ENCODE data around the gene USP53. TPM values are rescaled to one million over a fixed set of nuclear protein-coding genes. Genes with fewer than 3 reads are reported as not detected.

USP53 gene
- total and polyA plus RNA-seq, 2 experiments from 2014 or later, result 17.1 to 27.7 TPM

DNA sequence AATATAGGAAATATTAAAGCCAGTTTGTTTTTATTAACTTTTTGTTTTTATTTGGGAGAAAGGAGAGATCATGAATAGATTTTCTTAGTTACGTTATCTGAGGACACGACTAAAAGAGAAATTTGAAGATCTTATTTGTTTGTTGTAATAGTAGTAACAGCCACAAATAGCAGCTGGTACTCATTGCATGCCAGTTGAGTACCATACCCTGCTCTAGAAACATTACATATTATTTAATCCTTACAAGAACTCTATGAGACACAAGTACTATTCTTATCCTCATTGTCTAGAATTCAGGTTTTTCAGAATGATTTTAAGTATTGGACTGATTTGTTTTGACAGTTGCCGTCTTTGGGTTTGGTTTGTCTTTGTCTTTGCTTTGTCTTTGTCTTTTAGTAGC, 31.8 kb downstream of the USP53 start (continued):
- TF ChIP-seq, protein P1, sequence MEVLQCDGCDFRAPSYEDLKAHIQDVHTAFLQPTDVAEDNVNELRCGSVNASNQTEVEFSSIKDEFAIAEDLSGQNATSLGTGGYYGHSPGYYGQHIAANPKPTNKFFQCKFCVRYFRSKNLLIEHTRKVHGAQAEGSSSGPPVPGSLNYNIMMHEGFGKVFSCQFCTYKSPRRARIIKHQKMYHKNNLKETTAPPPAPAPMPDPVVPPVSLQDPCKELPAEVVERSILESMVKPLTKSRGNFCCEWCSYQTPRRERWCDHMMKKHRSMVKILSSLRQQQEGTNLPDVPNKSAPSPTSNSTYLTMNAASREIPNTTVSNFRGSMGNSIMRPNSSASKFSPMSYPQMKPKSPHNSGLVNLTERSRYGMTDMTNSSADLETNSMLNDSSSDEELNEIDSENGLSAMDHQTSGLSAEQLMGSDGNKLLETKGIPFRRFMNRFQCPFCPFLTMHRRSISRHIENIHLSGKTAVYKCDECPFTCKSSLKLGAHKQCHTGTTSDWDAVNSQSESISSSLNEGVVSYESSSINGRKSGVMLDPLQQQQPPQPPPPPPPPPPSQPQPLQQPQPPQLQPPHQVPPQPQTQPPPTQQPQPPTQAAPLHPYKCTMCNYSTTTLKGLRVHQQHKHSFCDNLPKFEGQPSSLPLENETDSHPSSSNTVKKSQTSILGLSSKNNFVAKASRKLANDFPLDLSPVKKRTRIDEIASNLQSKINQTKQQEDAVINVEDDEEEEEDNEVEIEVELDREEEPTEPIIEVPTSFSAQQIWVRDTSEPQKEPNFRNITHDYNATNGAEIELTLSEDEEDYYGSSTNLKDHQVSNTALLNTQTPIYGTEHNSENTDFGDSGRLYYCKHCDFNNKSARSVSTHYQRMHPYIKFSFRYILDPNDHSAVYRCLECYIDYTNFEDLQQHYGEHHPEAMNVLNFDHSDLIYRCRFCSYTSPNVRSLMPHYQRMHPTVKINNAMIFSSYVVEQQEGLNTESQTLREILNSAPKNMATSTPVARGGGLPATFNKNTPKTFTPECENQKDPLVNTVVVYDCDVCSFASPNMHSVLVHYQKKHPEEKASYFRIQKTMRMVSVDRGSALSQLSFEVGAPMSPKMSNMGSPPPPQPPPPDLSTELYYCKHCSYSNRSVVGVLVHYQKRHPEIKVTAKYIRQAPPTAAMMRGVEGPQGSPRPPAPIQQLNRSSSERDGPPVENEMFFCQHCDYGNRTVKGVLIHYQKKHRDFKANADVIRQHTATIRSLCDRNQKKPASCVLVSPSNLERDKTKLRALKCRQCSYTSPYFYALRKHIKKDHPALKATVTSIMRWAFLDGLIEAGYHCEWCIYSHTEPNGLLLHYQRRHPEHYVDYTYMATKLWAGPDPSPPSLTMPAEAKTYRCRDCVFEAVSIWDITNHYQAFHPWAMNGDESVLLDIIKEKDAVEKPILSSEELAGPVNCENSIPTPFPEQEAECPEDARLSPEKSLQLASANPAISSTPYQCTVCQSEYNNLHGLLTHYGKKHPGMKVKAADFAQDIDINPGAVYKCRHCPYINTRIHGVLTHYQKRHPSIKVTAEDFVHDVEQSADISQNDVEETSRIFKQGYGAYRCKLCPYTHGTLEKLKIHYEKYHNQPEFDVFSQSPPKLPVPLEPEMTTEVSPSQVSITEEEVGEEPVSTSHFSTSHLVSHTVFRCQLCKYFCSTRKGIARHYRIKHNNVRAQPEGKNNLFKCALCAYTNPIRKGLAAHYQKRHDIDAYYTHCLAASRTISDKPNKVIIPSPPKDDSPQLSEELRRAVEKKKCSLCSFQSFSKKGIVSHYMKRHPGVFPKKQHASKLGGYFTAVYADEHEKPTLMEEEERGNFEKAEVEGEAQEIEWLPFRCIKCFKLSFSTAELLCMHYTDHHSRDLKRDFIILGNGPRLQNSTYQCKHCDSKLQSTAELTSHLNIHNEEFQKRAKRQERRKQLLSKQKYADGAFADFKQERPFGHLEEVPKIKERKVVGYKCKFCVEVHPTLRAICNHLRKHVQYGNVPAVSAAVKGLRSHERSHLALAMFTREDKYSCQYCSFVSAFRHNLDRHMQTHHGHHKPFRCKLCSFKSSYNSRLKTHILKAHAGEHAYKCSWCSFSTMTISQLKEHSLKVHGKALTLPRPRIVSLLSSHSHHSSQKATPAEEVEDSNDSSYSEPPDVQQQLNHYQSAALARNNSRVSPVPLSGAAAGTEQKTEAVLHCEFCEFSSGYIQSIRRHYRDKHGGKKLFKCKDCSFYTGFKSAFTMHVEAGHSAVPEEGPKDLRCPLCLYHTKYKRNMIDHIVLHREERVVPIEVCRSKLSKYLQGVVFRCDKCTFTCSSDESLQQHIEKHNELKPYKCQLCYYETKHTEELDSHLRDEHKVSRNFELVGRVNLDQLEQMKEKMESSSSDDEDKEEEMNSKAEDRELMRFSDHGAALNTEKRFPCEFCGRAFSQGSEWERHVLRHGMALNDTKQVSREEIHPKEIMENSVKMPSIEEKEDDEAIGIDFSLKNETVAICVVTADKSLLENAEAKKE (CRISPR knock-in tag; IDR thresholded peaks at IDR 0.05), result no peak
- no peak for TF ChIP-seq ZNF331 (CRISPR knock-in tag; IDR thresholded peaks at IDR 0.05; ENCODE audit: low read depth)

DNA sequence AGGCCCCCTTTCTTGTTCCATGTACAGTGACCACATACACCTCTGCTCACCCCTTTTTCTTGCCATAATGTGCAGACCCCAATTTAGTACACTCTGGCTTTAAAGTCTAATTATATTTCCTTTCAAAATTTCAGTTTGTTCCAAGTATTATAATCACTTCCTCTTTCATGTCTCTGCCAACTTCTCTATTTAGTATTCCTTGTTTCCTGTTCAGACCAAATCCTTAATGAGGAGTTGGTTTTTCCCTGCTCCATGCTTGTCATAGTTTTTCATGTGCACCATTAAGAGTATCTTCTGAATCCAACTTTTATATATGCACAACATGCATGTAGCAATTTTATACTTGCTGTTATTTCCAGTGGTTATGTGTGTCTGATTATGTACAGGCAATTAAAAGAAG, 32.3 kb downstream of the USP53 start:
- H3K9me2 ChIP-seq (ENCODE audit: insufficient read depth), result no peaks in the 10 kb centered on the region
- no peaks in the 10 kb centered on the region for H3K27me3 ChIP-seq (ENCODE audit: insufficient read depth)
- peaks cover 5% of the 10 kb centered on the region; the same call in 2 of the 3 replicates for H3K36me3 Mint-ChIP-seq (ENCODE audit: low read depth)
- no peaks in the 10 kb centered on the region for H4K20me1 ChIP-seq (replicated peaks; ENCODE audit: insufficient read depth)
- no peaks in the 10 kb centered on the region for H3F3A ChIP-seq (replicated peaks; ENCODE audit: low read depth)
- H3K4me2 ChIP-seq, result no peak overlapping the region
- H3K36me3 ChIP-seq (ENCODE audit: insufficient read depth), result no peaks in the 10 kb centered on the region
- no peaks in the 10 kb centered on the region for H3K27me3 Mint-ChIP-seq (ENCODE audit: insufficient read depth, low read depth, poor library complexity)
- no peak overlapping the region for H2AFZ ChIP-seq
- no peak overlapping the region; the same call in 1 of the 2 replicates for H3K27ac Mint-ChIP-seq
- no peak overlapping the region for H3K4me3 ChIP-seq
- DNase-seq (ENCODE audit: low spot score) (no peak), ATAC-seq (no peak)
- peaks cover 32% of the 10 kb centered on the region for H3K4me1 ChIP-seq (ENCODE audit: insufficient read depth)
- H3K4me1 Mint-ChIP-seq, result peaks cover 37% of the 10 kb centered on the region
- H3K27ac ChIP-seq (ENCODE audit: low read depth), result no peak overlapping the region
- H3K79me2 ChIP-seq (replicated peaks; ENCODE audit: insufficient read depth), result no peaks in the 10 kb centered on the region
- H3K9me3 Mint-ChIP-seq, result no peaks in the 10 kb centered on the region; the same call in 2 of the 3 replicates
- H3K4me3 Mint-ChIP-seq, result no peak overlapping the region
- TF ChIP-seq, protein P1 (CRISPR knock-in tag; IDR thresholded peaks at IDR 0.05), result no peak
- TF ChIP-seq EZH2 (IDR thresholded peaks at IDR 0.05; ENCODE audit: low read depth, unreplicated experiment), result no peak
- TF ChIP-seq, protein P2, sequence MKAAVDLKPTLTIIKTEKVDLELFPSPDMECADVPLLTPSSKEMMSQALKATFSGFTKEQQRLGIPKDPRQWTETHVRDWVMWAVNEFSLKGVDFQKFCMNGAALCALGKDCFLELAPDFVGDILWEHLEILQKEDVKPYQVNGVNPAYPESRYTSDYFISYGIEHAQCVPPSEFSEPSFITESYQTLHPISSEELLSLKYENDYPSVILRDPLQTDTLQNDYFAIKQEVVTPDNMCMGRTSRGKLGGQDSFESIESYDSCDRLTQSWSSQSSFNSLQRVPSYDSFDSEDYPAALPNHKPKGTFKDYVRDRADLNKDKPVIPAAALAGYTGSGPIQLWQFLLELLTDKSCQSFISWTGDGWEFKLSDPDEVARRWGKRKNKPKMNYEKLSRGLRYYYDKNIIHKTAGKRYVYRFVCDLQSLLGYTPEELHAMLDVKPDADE (IDR thresholded peaks at IDR 0.05), result no peak
- TF ChIP-seq, protein P3, sequence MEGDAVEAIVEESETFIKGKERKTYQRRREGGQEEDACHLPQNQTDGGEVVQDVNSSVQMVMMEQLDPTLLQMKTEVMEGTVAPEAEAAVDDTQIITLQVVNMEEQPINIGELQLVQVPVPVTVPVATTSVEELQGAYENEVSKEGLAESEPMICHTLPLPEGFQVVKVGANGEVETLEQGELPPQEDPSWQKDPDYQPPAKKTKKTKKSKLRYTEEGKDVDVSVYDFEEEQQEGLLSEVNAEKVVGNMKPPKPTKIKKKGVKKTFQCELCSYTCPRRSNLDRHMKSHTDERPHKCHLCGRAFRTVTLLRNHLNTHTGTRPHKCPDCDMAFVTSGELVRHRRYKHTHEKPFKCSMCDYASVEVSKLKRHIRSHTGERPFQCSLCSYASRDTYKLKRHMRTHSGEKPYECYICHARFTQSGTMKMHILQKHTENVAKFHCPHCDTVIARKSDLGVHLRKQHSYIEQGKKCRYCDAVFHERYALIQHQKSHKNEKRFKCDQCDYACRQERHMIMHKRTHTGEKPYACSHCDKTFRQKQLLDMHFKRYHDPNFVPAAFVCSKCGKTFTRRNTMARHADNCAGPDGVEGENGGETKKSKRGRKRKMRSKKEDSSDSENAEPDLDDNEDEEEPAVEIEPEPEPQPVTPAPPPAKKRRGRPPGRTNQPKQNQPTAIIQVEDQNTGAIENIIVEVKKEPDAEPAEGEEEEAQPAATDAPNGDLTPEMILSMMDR (conservative IDR thresholded peaks at IDR 0.05; ENCODE audit: low read depth in 2 of 2), result no peak
- no peak for TF ChIP-seq STAT1 (IDR thresholded peaks at IDR 0.05; ENCODE audit: unreplicated experiment)

All from GM23338 (cell line).